AG08396 (cell line): Measurements from ENCODE around the gene FDXR.

ENCODE experiments used
- DNase-seq: peaks from one replicate; pipeline ENCODE4 v3.0.0; 2012; ENCODE audit warnings: low spot score, mixed read lengths

FDXR gene

GRCh38 chr17:74833501-74834377 lies 39.1 kb downstream of the FDXR start:
- peak; percentile 83 for DNase-seq

GRCh38 chr17:74832421-74832820 lies 40.4 kb downstream of the FDXR start:
- no peak for DNase-seq

GRCh38 chr17:74831444-74832146 lies 41.2 kb downstream of the FDXR start:
- DNase-seq: no peak

- no peak for DNase-seq
Measured at GRCh38 chr17:74830861-74831260, 41.9 kb downstream of the FDXR start.

GRCh38 chr17:74827800-74828199 lies 45.0 kb downstream of the FDXR start:
- DNase-seq: no peak

GRCh38 chr17:74825952-74826719 lies 46.7 kb downstream of the FDXR start:
- DNase-seq: no peak

GRCh38 chr17:74824961-74825627 lies 47.7 kb downstream of the FDXR start:
- DNase-seq: no peak

GRCh38 chr17:74822939-74823367 lies 49.8 kb downstream of the FDXR start:
- DNase-seq: no peak

GRCh38 chr17:74822335-74822938 lies 50.4 kb downstream of the FDXR start:
- DNase-seq: no peak

- no peak for DNase-seq
Measured at GRCh38 chr17:74821655-74822334, 51.0 kb downstream of the FDXR start.

- DNase-seq: no peak
Measured at GRCh38 chr17:74819801-74820436, 52.9 kb downstream of the FDXR start.

GRCh38 chr17:74818291-74818938 lies 54.4 kb downstream of the FDXR start:
- no peak for DNase-seq

- DNase-seq: no peak
Measured at GRCh38 chr17:74816905-74817620, 55.7 kb downstream of the FDXR start.

- no peak for DNase-seq
Measured at GRCh38 chr17:74815550-74816370, 57.0 kb downstream of the FDXR start.

- no peak for DNase-seq
Measured at GRCh38 chr17:74815067-74815466, 57.7 kb downstream of the FDXR start.

GRCh38 chr17:74814453-74814852 lies 58.3 kb downstream of the FDXR start:
- no peak for DNase-seq
